HepG2 (cell line): Measurements from ENCODE around the gene MED13. TPM values are rescaled to one million over a fixed set of nuclear protein-coding genes. Genes with fewer than 3 reads are reported as not detected.

Source experiments
- ATF1 ChIP-seq: IDR thresholded peaks from 2 replicates; pipeline ENCODE4 v1.6.1; 2016; ENCODE audit warnings: mild to moderate bottlenecking, control low read depth
- BATF2 ChIP-seq: sonication (generic); formaldehyde crosslinking; IDR thresholded peaks from 2 replicates; pipeline ENCODE4 v1.8.0; 2022; ENCODE audit warnings: mild to moderate bottlenecking, missing genetic modification reagents, moderate library complexity
- HNRNPLL ChIP-seq: fragments of 200-400 bp; formaldehyde crosslinking; IDR thresholded peaks from 2 replicates; pipeline ENCODE4 v1.6.1; 2017; ENCODE audit warnings: mild to moderate bottlenecking, low read depth, low read length; ENCODE audit not compliant: poor library complexity, severe bottlenecking
- HOXD1 ChIP-seq: sonication (generic); formaldehyde crosslinking; IDR thresholded peaks from 2 replicates; pipeline ENCODE4 v1.5.0; 2020; ENCODE audit warnings: missing genetic modification reagents
- MLXIP ChIP-seq: sonication (generic); formaldehyde crosslinking; IDR thresholded peaks from 2 replicates; pipeline ENCODE4 v1.9.0; 2021; ENCODE audit warnings: missing genetic modification reagents, borderline replicate concordance
- MTA3 ChIP-seq: sonication (generic); formaldehyde crosslinking; IDR thresholded peaks from 2 replicates; pipeline ENCODE4 v1.4.0; 2020; ENCODE audit warnings: missing genetic modification reagents
- NFE2 ChIP-seq: sonication (generic); formaldehyde crosslinking; IDR thresholded peaks from 2 replicates; pipeline ENCODE4 v1.4.0; 2020; ENCODE audit warnings: missing genetic modification reagents
- NFYB ChIP-seq: sonication (generic); formaldehyde crosslinking; IDR thresholded peaks from 2 replicates; pipeline ENCODE4 v1.4.0; 2020; ENCODE audit warnings: missing genetic modification reagents
- PITX1 ChIP-seq: sonication (generic); formaldehyde crosslinking; IDR thresholded peaks from 2 replicates; pipeline ENCODE4 v1.5.1; 2020; ENCODE audit warnings: mild to moderate bottlenecking, missing genetic modification reagents
- RFX1 ChIP-seq: fragments of 450-650 bp; IDR thresholded peaks from 2 replicates; pipeline ENCODE4 v1.6.1; 2017
- SNAPC4 ChIP-seq: sonication (generic); formaldehyde crosslinking; IDR thresholded peaks from 2 replicates; pipeline ENCODE4 v1.4.0; 2020; ENCODE audit warnings: mild to moderate bottlenecking, missing genetic modification reagents
- USF2 ChIP-seq, 2 experiments: sonication (generic) in 1 of 2; formaldehyde crosslinking in 1 of 2; IDR thresholded peaks; 2 replicates each; pipeline versions ENCODE4 v1.5.1 to v1.6.1; 2011 to 2020; ENCODE audit warnings: borderline replicate concordance in 1 of 2, low read depth in 1 of 2, low read length in 1 of 2, mild to moderate bottlenecking in 1 of 2, missing genetic modification reagents in 1 of 2, moderate library complexity in 1 of 2
- ZBTB2 ChIP-seq: sonication (generic); formaldehyde crosslinking; IDR thresholded peaks from 2 replicates; pipeline ENCODE4 v1.8.0; 2022; ENCODE audit warnings: low read depth, missing genetic modification reagents
- ZFX ChIP-seq: sonication (generic); formaldehyde crosslinking; IDR thresholded peaks from 2 replicates; pipeline ENCODE4 v1.4.0; 2020; ENCODE audit warnings: mild to moderate bottlenecking, low read depth, missing genetic modification reagents, moderate library complexity
- ZMAT3 ChIP-seq: sonication (generic); formaldehyde crosslinking; conservative IDR thresholded peaks from 2 replicates; pipeline ENCODE4 v1.7.0; 2021; ENCODE audit warnings: missing genetic modification reagents
- polyA plus RNA-seq, 8 experiments: library from polyadenylated mRNA; depleted of rRNA in 3 of 8; stranded (reverse) in 7 of 8; unstranded in 1 of 8; fragments of >200 nt; fragmentation: Illumina TruSeq in 4 of 8; extraction: Trizol in 4 of 8; gene quantifications; 2 replicates each; pipeline versions ENCODE4 v1.2.1 to v1.2.3, GENCODE V29; 2011 to 2016; ENCODE audit warnings: low read depth in 4 of 8, missing spikeins in 1 of 8, mixed read lengths in 1 of 8; ENCODE audit not compliant: insufficient read depth in 1 of 8
- total RNA-seq, 5 experiments: library from RNA; depleted of rRNA; stranded (reverse); fragments of >200 nt; fragmentation: Illumina TruSeq; extraction: Trizol; gene quantifications; 2 replicates each; pipeline ENCODE4 v1.2.3, GENCODE V29; 2016; ENCODE audit warnings: low read depth in 1 of 5

MED13 gene
- total and polyA plus RNA-seq, 2 of the 13 experiments (the other 11 are each of a cell fraction or from before 2014, with no cell fraction given): 27.4 to 69.1 TPM

GRCh38 chr17:62065611-62066468, 762 bp upstream of the MED13 start (continued):
- TF ChIP-seq NFYB (CRISPR knock-in tag): peak; percentile 96
- TF ChIP-seq HNRNPLL: peak; percentile 78
- no peak for TF ChIP-seq NFE2 (CRISPR knock-in tag)
- no peak; the same call in 1 of the 2 replicates for TF ChIP-seq ZMAT3
- TF ChIP-seq USF2 (IDR thresholded peaks at IDR 0.05; ENCODE audit: low read depth, low read length): peak; percentile 94
- TF ChIP-seq USF2 (CRISPR knock-in tag; IDR thresholded peaks at IDR 0.05; ENCODE audit: borderline replicate concordance): peak; percentile 100
- peak; percentile 62; the same call in 1 of the 2 replicates for TF ChIP-seq SNAPC4
- TF ChIP-seq ZBTB2 (CRISPR knock-in tag): no peak
- TF ChIP-seq MLXIP (CRISPR knock-in tag): 0 out of 2 replicates have a peak, but pooled peaks have one; percentile 18
- no peak for TF ChIP-seq BATF2 (CRISPR knock-in tag)
- TF ChIP-seq ZFX: peak; percentile 86
- TF ChIP-seq RFX1: no peak
- TF ChIP-seq HOXD1 (CRISPR knock-in tag): no peak; the same call in 1 of the 2 replicates
- no peak for TF ChIP-seq MTA3 (CRISPR knock-in tag)
- no peak for TF ChIP-seq ATF1
- peak; percentile 81 for TF ChIP-seq PITX1
